WTC11 (cell line): ENCODE measurements around the gene SRSF9. TPM values are rescaled to one million over a fixed set of nuclear protein-coding genes. Genes with fewer than 3 reads are reported as not detected.

Experiments used
- ATAC-seq: fragments of 200-7000 bp; cut with Tn5 transposase; 2 replicates; pipeline ENCODE4 v1.10.0; 2021; ENCODE audit warnings: mild to moderate bottlenecking, moderate library complexity
- CTCF ChIA-PET: fragments of 300-600 bp; sonication (Branson Sonifier 250); formaldehyde crosslinking; loops from one replicate; lab custom pipeline; 2021; ENCODE audit warnings: antibody characterized with exemption; lab: Charles Lee
- POLR2A ChIA-PET: fragments of 350-600 bp; sonication (Branson Sonifier 250); formaldehyde crosslinking; loops from one replicate; lab custom pipeline; 2021; ENCODE audit warnings: antibody characterized with exemption; lab: Charles Lee
- DNase-seq: peaks from one replicate; pipeline ENCODE4 v3.0.0; 2021; ENCODE audit warnings: low spot score
- H3K27ac Mint-ChIP-seq: 2 replicates; pipeline ENCODE4 v1.8.0; 2021; ENCODE audit warnings: mixed read lengths
- H3K27me3 Mint-ChIP-seq: 2 replicates; pipeline ENCODE4 v1.8.0; 2021; ENCODE audit warnings: low read depth, mild to moderate bottlenecking, moderate library complexity, mixed read lengths
- H3K36me3 Mint-ChIP-seq: 2 replicates; pipeline ENCODE4 v1.8.0; 2021; ENCODE audit warnings: mixed read lengths
- H3K4me1 Mint-ChIP-seq: 2 replicates; pipeline ENCODE4 v1.8.0; 2022; ENCODE audit warnings: mixed read lengths
- H3K4me3 Mint-ChIP-seq: 2 replicates; pipeline ENCODE4 v1.8.0; 2021; ENCODE audit warnings: mild to moderate bottlenecking, moderate library complexity, mixed read lengths
- H3K9me3 Mint-ChIP-seq: 2 replicates; pipeline ENCODE4 v1.8.0; 2021; ENCODE audit warnings: mixed read lengths
- ARID4B ChIP-seq: sonication (generic); formaldehyde crosslinking; IDR thresholded peaks from 2 replicates; pipeline ENCODE4 v1.8.0; 2023; ENCODE audit warnings: missing genetic modification reagents, mild to moderate bottlenecking, borderline replicate concordance
- CREB1 ChIP-seq: sonication (generic); formaldehyde crosslinking; IDR thresholded peaks from 2 replicates; pipeline ENCODE4 v1.8.0; 2023; ENCODE audit warnings: mild to moderate bottlenecking, missing genetic modification reagents
- EMX1 ChIP-seq: fragments of 250-450 bp; sonication (Bioruptor Pico); IDR thresholded peaks from 2 replicates; pipeline ENCODE4 v1.8.0; 2021; ENCODE audit warnings: mild to moderate bottlenecking
- ETV6 ChIP-seq: sonication (generic); formaldehyde crosslinking; IDR thresholded peaks from 2 replicates; pipeline ENCODE4 v1.8.1; 2022; ENCODE audit warnings: mild to moderate bottlenecking, missing genetic modification reagents
- FOXJ3 ChIP-seq: sonication (generic); formaldehyde crosslinking; IDR thresholded peaks from 2 replicates; pipeline ENCODE4 v1.9.0; 2021; ENCODE audit warnings: missing genetic modification reagents, mild to moderate bottlenecking, borderline replicate concordance
- JAZF1 ChIP-seq: fragments of 250-450 bp; sonication (Bioruptor Pico); IDR thresholded peaks from 2 replicates; pipeline ENCODE4 v1.9.0; 2021; ENCODE audit warnings: moderate library complexity, mild to moderate bottlenecking, inconsistent platforms
- NR1H2 ChIP-seq: sonication (generic); formaldehyde crosslinking; IDR thresholded peaks from 2 replicates; pipeline ENCODE4 v1.9.0; 2021; ENCODE audit warnings: mild to moderate bottlenecking, moderate library complexity, missing genetic modification reagents
- NR2C2 ChIP-seq: sonication (generic); formaldehyde crosslinking; IDR thresholded peaks from 2 replicates; pipeline ENCODE4 v1.8.0; 2022; ENCODE audit warnings: mild to moderate bottlenecking, missing genetic modification reagents
- NR3C1 ChIP-seq: sonication (generic); formaldehyde crosslinking; conservative IDR thresholded peaks from 2 replicates; pipeline ENCODE4 v1.8.1; 2023; ENCODE audit warnings: low read depth, mild to moderate bottlenecking, missing genetic modification reagents
- PRRX2 ChIP-seq: fragments of 250-450 bp; sonication (Bioruptor Pico); IDR thresholded peaks from 2 replicates; pipeline ENCODE4 v1.8.0; 2021; ENCODE audit warnings: mild to moderate bottlenecking
- RORB ChIP-seq: fragments of 250-450 bp; sonication (Bioruptor Pico); IDR thresholded peaks from 2 replicates; pipeline ENCODE4 v1.9.0; 2021; ENCODE audit warnings: mild to moderate bottlenecking
- SP1 ChIP-seq: sonication (generic); formaldehyde crosslinking; conservative IDR thresholded peaks from 2 replicates; pipeline ENCODE4 v1.8.1; 2022; ENCODE audit warnings: missing genetic modification reagents
- ZBTB21 ChIP-seq: sonication (generic); formaldehyde crosslinking; IDR thresholded peaks from 2 replicates; pipeline ENCODE4 v1.8.1; 2023; ENCODE audit warnings: mild to moderate bottlenecking, missing genetic modification reagents, borderline replicate concordance
- ZNF138 ChIP-seq: sonication (generic); formaldehyde crosslinking; conservative IDR thresholded peaks from 2 replicates; pipeline ENCODE4 v1.8.1; 2022; ENCODE audit warnings: mild to moderate bottlenecking, moderate library complexity, missing genetic modification reagents
- ZNF396 ChIP-seq: fragments of 250-450 bp; sonication (Bioruptor Pico); IDR thresholded peaks from 2 replicates; pipeline ENCODE4 v1.8.0; 2021; ENCODE audit warnings: mild to moderate bottlenecking, moderate library complexity, borderline replicate concordance
- ZNF416 ChIP-seq: fragments of 250-450 bp; sonication (Bioruptor Pico); IDR thresholded peaks from 2 replicates; pipeline ENCODE4 v1.9.0; 2021; ENCODE audit warnings: mild to moderate bottlenecking, inconsistent platforms
- ZNF423 ChIP-seq: fragments of 250-450 bp; sonication (Bioruptor Pico); IDR thresholded peaks from 2 replicates; pipeline ENCODE4 v2.1.2; 2022; ENCODE audit warnings: mild to moderate bottlenecking, moderate library complexity
- ZSCAN18 ChIP-seq: fragments of 250-450 bp; sonication (Bioruptor Pico); IDR thresholded peaks from 2 replicates; pipeline ENCODE4 v2.1.2; 2022; ENCODE audit warnings: mild to moderate bottlenecking, moderate library complexity
- total RNA-seq: library from RNA; stranded (reverse); gene quantifications from 3 replicates; pipeline ENCODE4 v1.2.3, GENCODE V29; 2021
- TF ChIP-seq, protein P1 (sequence below): sonication (generic); formaldehyde crosslinking; IDR thresholded peaks from 2 replicates; pipeline ENCODE4 v1.8.0; 2022; ENCODE audit warnings: mild to moderate bottlenecking, missing genetic modification reagents
- TF ChIP-seq, protein P2 (sequence below): sonication (generic); formaldehyde crosslinking; IDR thresholded peaks from 2 replicates; pipeline ENCODE4 v1.8.1; 2022; ENCODE audit warnings: low read depth, mild to moderate bottlenecking, moderate library complexity, missing genetic modification reagents, borderline replicate concordance
- TF ChIP-seq, protein P3 (sequence below): sonication (generic); formaldehyde crosslinking; IDR thresholded peaks from 2 replicates; pipeline ENCODE4 v1.8.1; 2023; ENCODE audit warnings: mild to moderate bottlenecking, missing genetic modification reagents
- TF ChIP-seq, protein P4 (sequence below): fragments of 250-450 bp; sonication (Bioruptor Pico); IDR thresholded peaks from 2 replicates; pipeline ENCODE4 v1.9.0; 2021; ENCODE audit warnings: mild to moderate bottlenecking
- TF ChIP-seq, protein P5 (sequence below): fragments of 250-450 bp; sonication (Bioruptor Pico); IDR thresholded peaks from 2 replicates; pipeline ENCODE4 v1.9.0; 2021; ENCODE audit warnings: mild to moderate bottlenecking, borderline replicate concordance

Gene SRSF9
- total RNA-seq, 1 experiment from 2014 or later, result 286 TPM

DNA sequence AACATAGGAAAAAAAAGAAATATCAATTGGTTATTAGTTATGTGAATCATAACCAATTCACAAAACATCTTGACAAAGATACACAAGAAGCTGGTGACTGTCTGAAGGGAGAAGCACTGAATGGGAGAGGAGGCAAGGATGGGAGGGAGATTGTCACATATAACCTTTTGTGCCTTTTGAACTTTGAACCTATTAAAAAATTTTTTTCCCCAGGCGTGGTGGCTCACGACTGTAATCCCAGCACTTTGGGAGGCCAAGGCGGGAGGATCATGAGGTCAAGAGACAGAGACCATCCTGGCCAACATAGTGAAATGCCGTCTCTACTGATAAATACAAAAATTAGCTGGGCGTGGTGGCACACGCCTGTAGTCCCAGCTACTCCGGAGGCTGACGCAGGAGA lies 39.0 kb upstream of the SRSF9 start:
- no peak for ATAC-seq
- no peak for DNase-seq
- Mint-ChIP-seq H3K4me1 (peaks cover 17% of the 10 kb centered on the region), H3K27ac (no peak overlapping the region), H3K36me3 (peaks cover 35% of the 10 kb centered on the region), H3K27me3 (no peaks in the 10 kb centered on the region), H3K4me3 (no peak overlapping the region), H3K9me3 (no peaks in the 10 kb centered on the region)
- POLR2A ChIA-PET, result interaction anchor here (0.7 kb wide), 1 partner anchor 8 kb away, joined by 3 read pairs; no protein-coding TSS in a partner anchor
- TF ChIP-seq NR1H2 (CRISPR knock-in tag), result no peak
- no peak for TF ChIP-seq SP1
- TF ChIP-seq, protein P1, sequence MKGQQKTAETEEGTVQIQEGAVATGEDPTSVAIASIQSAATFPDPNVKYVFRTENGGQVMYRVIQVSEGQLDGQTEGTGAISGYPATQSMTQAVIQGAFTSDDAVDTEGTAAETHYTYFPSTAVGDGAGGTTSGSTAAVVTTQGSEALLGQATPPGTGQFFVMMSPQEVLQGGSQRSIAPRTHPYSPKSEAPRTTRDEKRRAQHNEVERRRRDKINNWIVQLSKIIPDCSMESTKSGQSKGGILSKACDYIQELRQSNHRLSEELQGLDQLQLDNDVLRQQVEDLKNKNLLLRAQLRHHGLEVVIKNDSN (CRISPR knock-in tag), result no peak
- TF ChIP-seq NR3C1 (CRISPR knock-in tag), result no peak
- TF ChIP-seq, protein P2, sequence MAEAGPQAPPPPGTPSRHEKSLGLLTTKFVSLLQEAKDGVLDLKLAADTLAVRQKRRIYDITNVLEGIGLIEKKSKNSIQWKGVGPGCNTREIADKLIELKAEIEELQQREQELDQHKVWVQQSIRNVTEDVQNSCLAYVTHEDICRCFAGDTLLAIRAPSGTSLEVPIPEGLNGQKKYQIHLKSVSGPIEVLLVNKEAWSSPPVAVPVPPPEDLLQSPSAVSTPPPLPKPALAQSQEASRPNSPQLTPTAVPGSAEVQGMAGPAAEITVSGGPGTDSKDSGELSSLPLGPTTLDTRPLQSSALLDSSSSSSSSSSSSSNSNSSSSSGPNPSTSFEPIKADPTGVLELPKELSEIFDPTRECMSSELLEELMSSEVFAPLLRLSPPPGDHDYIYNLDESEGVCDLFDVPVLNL (CRISPR knock-in tag), result no peak
- TF ChIP-seq EMX1 (CRISPR knock-in tag), result no peak
- TF ChIP-seq CREB1 (CRISPR knock-in tag), result no peak
- TF ChIP-seq RORB (CRISPR knock-in tag), result no peak
- no peak for TF ChIP-seq ZNF396 (CRISPR knock-in tag)
- no peak for TF ChIP-seq NR2C2 (CRISPR knock-in tag)
- TF ChIP-seq, protein P3, sequence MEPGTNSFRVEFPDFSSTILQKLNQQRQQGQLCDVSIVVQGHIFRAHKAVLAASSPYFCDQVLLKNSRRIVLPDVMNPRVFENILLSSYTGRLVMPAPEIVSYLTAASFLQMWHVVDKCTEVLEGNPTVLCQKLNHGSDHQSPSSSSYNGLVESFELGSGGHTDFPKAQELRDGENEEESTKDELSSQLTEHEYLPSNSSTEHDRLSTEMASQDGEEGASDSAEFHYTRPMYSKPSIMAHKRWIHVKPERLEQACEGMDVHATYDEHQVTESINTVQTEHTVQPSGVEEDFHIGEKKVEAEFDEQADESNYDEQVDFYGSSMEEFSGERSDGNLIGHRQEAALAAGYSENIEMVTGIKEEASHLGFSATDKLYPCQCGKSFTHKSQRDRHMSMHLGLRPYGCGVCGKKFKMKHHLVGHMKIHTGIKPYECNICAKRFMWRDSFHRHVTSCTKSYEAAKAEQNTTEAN (CRISPR knock-in tag), result no peak
- CTCF ChIA-PET, result no interaction called here

DNA sequence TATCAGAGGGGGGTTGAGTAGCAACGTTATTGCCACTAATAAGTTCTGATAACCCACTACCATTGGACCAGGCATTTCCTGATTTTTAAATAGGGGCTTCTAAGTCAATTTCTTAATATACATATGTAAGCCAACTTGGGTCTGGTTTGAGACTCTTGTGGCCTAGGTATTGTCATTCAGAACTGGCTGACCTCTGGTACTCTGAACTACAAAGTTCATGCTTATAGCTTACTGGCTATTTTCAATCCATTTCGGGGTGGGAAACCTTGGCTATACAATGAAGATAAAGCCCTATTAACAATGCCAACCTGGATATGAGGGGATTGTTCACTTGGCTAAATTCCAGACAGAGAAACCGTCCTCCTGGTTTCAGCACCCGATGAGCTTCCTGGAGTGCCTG lies 35.0 kb upstream of the SRSF9 start:
- Mint-ChIP-seq H3K27me3 (no peaks in the 10 kb centered on the region), H3K9me3 (no peaks in the 10 kb centered on the region; the same call in 1 of the 2 replicates), H3K4me1 (peaks cover 17% of the 10 kb centered on the region), H3K4me3 (peak overlapping the region; percentile 20; the same call in 1 of the 2 replicates), H3K36me3 (peaks cover 44% of the 10 kb centered on the region), H3K27ac (peak overlapping the region; percentile 78)
- TF ChIP-seq, protein P4, sequence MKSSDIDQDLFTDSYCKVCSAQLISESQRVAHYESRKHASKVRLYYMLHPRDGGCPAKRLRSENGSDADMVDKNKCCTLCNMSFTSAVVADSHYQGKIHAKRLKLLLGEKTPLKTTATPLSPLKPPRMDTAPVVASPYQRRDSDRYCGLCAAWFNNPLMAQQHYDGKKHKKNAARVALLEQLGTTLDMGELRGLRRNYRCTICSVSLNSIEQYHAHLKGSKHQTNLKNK (CRISPR knock-in tag), result no peak
- TF ChIP-seq, protein P5, sequence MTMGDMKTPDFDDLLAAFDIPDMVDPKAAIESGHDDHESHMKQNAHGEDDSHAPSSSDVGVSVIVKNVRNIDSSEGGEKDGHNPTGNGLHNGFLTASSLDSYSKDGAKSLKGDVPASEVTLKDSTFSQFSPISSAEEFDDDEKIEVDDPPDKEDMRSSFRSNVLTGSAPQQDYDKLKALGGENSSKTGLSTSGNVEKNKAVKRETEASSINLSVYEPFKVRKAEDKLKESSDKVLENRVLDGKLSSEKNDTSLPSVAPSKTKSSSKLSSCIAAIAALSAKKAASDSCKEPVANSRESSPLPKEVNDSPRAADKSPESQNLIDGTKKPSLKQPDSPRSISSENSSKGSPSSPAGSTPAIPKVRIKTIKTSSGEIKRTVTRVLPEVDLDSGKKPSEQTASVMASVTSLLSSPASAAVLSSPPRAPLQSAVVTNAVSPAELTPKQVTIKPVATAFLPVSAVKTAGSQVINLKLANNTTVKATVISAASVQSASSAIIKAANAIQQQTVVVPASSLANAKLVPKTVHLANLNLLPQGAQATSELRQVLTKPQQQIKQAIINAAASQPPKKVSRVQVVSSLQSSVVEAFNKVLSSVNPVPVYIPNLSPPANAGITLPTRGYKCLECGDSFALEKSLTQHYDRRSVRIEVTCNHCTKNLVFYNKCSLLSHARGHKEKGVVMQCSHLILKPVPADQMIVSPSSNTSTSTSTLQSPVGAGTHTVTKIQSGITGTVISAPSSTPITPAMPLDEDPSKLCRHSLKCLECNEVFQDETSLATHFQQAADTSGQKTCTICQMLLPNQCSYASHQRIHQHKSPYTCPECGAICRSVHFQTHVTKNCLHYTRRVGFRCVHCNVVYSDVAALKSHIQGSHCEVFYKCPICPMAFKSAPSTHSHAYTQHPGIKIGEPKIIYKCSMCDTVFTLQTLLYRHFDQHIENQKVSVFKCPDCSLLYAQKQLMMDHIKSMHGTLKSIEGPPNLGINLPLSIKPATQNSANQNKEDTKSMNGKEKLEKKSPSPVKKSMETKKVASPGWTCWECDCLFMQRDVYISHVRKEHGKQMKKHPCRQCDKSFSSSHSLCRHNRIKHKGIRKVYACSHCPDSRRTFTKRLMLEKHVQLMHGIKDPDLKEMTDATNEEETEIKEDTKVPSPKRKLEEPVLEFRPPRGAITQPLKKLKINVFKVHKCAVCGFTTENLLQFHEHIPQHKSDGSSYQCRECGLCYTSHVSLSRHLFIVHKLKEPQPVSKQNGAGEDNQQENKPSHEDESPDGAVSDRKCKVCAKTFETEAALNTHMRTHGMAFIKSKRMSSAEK (CRISPR knock-in tag), result no peak
- TF ChIP-seq PRRX2 (CRISPR knock-in tag) (no peak), ZNF416 (CRISPR knock-in tag) (no peak), ZBTB21 (CRISPR knock-in tag) (no peak), ETV6 (CRISPR knock-in tag) (no peak), ARID4B (CRISPR knock-in tag) (no peak), FOXJ3 (no peak), JAZF1 (no peak), ZSCAN18 (CRISPR knock-in tag) (no peak), ZNF423 (no peak), ZNF138 (CRISPR knock-in tag) (no peak)
- peak; percentile 76 for ATAC-seq
- DNase-seq, result no peak
- POLR2A ChIA-PET, result interaction anchor here (1.1 to 1.9 kb wide), 3 partner anchors 8 to 77 kb away, joined by 3 to 9 read pairs (median 3); partner anchors contain the start of genes DYNLL1 and POP5
- CTCF ChIA-PET, result interaction anchor here (0.8 to 1.6 kb wide), 8 partner anchors 8 to 187 kb away, joined by 3 to 11 read pairs (median 4); partner anchors contain the start of genes DYNLL1 and SRSF9
